ENCODE measurements around the gene NFILZ. TPM values are rescaled to one million over a fixed set of nuclear protein-coding genes. Genes with fewer than 3 reads are reported as not detected.

NFILZ gene
- polyA plus RNA-seq, 1 donor (not counting 4 experiments of a cell fraction or from before 2014, with no cell fraction given), result not detected

GRCh38 chr19:8641908-8642547 lies 11.6 kb downstream of the NFILZ start:
- H3K4me2 ChIP-seq (ENCODE audit: control insufficient read depth, extremely low read depth, insufficient read depth, low read depth, low read length), result no peak overlapping the region
- dilution Hi-C loops (cut with MboI; ENCODE audit: extremely low pct_ligation_motif_present, low sequenced_read_pairs), result no loop called here
- no peak for DNase-seq (ENCODE audit: low read depth, low spot score)

GRCh38 chr19:8642561-8642960 lies 12.1 kb downstream of the NFILZ start:
- no peak for TF ChIP-seq CTCF (optimal IDR thresholded peaks at IDR 0.05 in 1 of 3, IDR thresholded peaks at IDR 0.05 in 1 of 3, conservative IDR thresholded peaks at IDR 0.05 in 1 of 3; ENCODE audit: extremely low read depth in 1 of 3, insufficient read depth in 2 of 3, low read length in 3 of 3)
- dilution Hi-C loops (cut with MboI; ENCODE audit: extremely low pct_ligation_motif_present, low sequenced_read_pairs), result no loop called here
- Histone ChIP-seq H3K4me2 (ENCODE audit: control insufficient read depth, extremely low read depth, insufficient read depth, low read depth, low read length) (no peak overlapping the region), H3K27ac (ENCODE audit: control insufficient read depth, insufficient read depth, low read length) (no peak overlapping the region), H3K27me3 (ENCODE audit: control insufficient read depth, extremely low read depth, insufficient read depth, low read length) (no peaks in the 10 kb centered on the region), H3K9me1 (ENCODE audit: control insufficient read depth, extremely low read depth, insufficient read depth, low read length) (no peaks in the 10 kb centered on the region), H3K9me3 (ENCODE audit: control insufficient read depth, low read depth, low read length) (peaks cover 6% of the 10 kb centered on the region), H4K20me1 (ENCODE audit: control insufficient read depth, extremely low read depth, insufficient read depth, low read length) (no peaks in the 10 kb centered on the region), H3K4me3 (ENCODE audit: control insufficient read depth in 2 of 3, extremely low read depth in 1 of 3, insufficient read depth in 2 of 3, low read depth in 1 of 3, low read length in 3 of 3) (no peak overlapping the region), H3K36me3 (ENCODE audit: control insufficient read depth in 2 of 2, extremely low read depth in 1 of 2, insufficient read depth in 2 of 2, low read length in 2 of 2) (no peaks in the 10 kb centered on the region), H3K9ac (ENCODE audit: control insufficient read depth, extremely low read depth, insufficient read depth, low read length) (no peak overlapping the region), H2AFZ (ENCODE audit: control insufficient read depth, low read length) (no peak overlapping the region), H3K79me2 (ENCODE audit: control insufficient read depth, insufficient read depth, low read length) (no peaks in the 10 kb centered on the region), H3K4me1 (ENCODE audit: control insufficient read depth, extremely low read depth, insufficient read depth, low read length) (no peaks in the 10 kb centered on the region)
- no peak for FAIRE-seq
- no peak for DNase-seq (ENCODE audit: low read depth, low spot score)

More at GRCh38 chr19:8641908-8642547, 11.6 kb downstream of the NFILZ start:
- Histone ChIP-seq H3K27ac (ENCODE audit: control insufficient read depth, insufficient read depth, low read length) (no peak overlapping the region), H3K27me3 (ENCODE audit: control insufficient read depth, extremely low read depth, insufficient read depth, low read length) (no peaks in the 10 kb centered on the region), H3K9ac (ENCODE audit: control insufficient read depth, extremely low read depth, insufficient read depth, low read length) (no peak overlapping the region), H3K9me1 (ENCODE audit: control insufficient read depth, extremely low read depth, insufficient read depth, low read length) (no peaks in the 10 kb centered on the region), H3K36me3 (ENCODE audit: control insufficient read depth in 2 of 2, extremely low read depth in 1 of 2, insufficient read depth in 2 of 2, low read length in 2 of 2) (no peaks in the 10 kb centered on the region), H3K79me2 (ENCODE audit: control insufficient read depth, insufficient read depth, low read length) (no peaks in the 10 kb centered on the region), H3K4me3 (ENCODE audit: control insufficient read depth in 2 of 3, extremely low read depth in 1 of 3, insufficient read depth in 2 of 3, low read depth in 1 of 3, low read length in 3 of 3) (no peak overlapping the region), H4K20me1 (ENCODE audit: control insufficient read depth, extremely low read depth, insufficient read depth, low read length) (no peaks in the 10 kb centered on the region), H3K4me1 (ENCODE audit: control insufficient read depth, extremely low read depth, insufficient read depth, low read length) (no peaks in the 10 kb centered on the region), H3K9me3 (ENCODE audit: control insufficient read depth, low read depth, low read length) (peaks cover 6% of the 10 kb centered on the region), H2AFZ (ENCODE audit: control insufficient read depth, low read length) (no peak overlapping the region)
- TF ChIP-seq CTCF (optimal IDR thresholded peaks at IDR 0.05 in 1 of 3, IDR thresholded peaks at IDR 0.05 in 1 of 3, conservative IDR thresholded peaks at IDR 0.05 in 1 of 3; ENCODE audit: extremely low read depth in 1 of 3, insufficient read depth in 2 of 3, low read length in 3 of 3), result peak; percentile 14 to 32 (median 22)
- TF ChIP-seq EZH2 (IDR thresholded peaks at IDR 0.05; ENCODE audit: low read length), result no peak
- FAIRE-seq, result no peak
